Tibial artery (tissue), 4 donors: ENCODE measurements around the gene PRCP.

Source experiments
- DNase-seq, 2 donors: peaks; one replicate each; pipeline ENCODE4 v3.0.0-alpha.2; 2019
- H3K27ac ChIP-seq, 2 donors: fragments of 200-600 bp; sonication (generic) in 1 of 2; 1 replicate in 1 of 2; 2 replicates in 1 of 2; pipeline ENCODE4 v1.5.1; 2018 to 2019; ENCODE audit warnings: mild to moderate bottlenecking in 1 of 2
- H3K27me3 ChIP-seq, 2 donors: fragments of 200-600 bp; sonication (generic) in 1 of 2; one replicate each; pipeline versions ENCODE4 v1.5.1 to v1.6.0; 2016 to 2019
- H3K36me3 ChIP-seq, 3 donors: fragments of 200-600 bp; sonication (generic) in 2 of 3; one replicate each; pipeline ENCODE4 v1.5.1; 2016 to 2019; ENCODE audit warnings: mild to moderate bottlenecking in 2 of 3
- H3K4me1 ChIP-seq, 4 donors: fragments of 200-600 bp; sonication (generic) in 2 of 4; 1 replicate in 3 of 4; 2 replicates in 1 of 4; pipeline ENCODE4 v1.5.1; 2016 to 2019
- H3K4me3 ChIP-seq, 2 donors: fragments of 200-600 bp; sonication (generic) in 1 of 2; 1 replicate in 1 of 2; 2 replicates in 1 of 2; pipeline ENCODE4 v1.5.1; 2018 to 2019; ENCODE audit warnings: mild to moderate bottlenecking in 2 of 2
- H3K9me3 ChIP-seq, 3 donors: fragments of 200-600 bp; sonication (generic) in 1 of 3; one replicate each; pipeline ENCODE4 v1.5.1; 2016 to 2019
- intact Hi-C: fragments of 100-400 bp; cut with DNase I; formaldehyde crosslinking; loops from one replicate; pipeline ENCODE4 v1.15.0; 2023; ENCODE audit warnings: low total_unique reads
- TF ChIP-seq, protein P1 (sequence below), 2 experiments: fragments of 200-600 bp in 1 of 2; fragments of 450-650 bp in 1 of 2; IDR thresholded peaks; one replicate each; pipeline ENCODE4 v1.5.1; 2017 to 2019; ENCODE audit warnings: antibody characterized with exemption in 2 of 2, mild to moderate bottlenecking in 1 of 2, moderate library complexity in 1 of 2

PRCP gene

DNA sequence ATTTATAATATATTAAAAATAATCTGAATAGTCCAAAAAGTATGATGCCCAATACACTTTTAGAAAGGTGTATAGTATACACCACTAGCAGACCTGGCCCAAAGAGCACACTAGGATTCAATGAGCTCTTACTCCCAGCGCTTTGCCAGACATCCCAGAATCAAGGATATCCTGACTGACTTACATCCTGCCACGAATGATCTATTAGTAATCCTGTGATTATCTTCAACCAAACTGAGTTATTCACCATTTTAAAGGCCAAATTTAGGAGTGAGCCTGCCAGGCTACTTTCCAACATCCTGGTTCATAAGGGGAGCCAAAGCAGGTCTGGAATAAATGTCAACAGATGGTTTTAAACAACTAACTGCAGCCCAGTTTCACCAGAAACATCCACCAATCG, 105.7 kb downstream of the PRCP start:
- Histone ChIP-seq H3K36me3 (no peaks in the 10 kb centered on the region), H3K27ac (no peak overlapping the region), H3K4me3 (no peak overlapping the region), H3K27me3 (no peaks in the 10 kb centered on the region), H3K4me1 (no peaks in the 10 kb centered on the region), H3K9me3 (no peaks in the 10 kb centered on the region)
- no peak for DNase-seq
- intact Hi-C loops: no loop called here
- TF ChIP-seq, protein P1, sequence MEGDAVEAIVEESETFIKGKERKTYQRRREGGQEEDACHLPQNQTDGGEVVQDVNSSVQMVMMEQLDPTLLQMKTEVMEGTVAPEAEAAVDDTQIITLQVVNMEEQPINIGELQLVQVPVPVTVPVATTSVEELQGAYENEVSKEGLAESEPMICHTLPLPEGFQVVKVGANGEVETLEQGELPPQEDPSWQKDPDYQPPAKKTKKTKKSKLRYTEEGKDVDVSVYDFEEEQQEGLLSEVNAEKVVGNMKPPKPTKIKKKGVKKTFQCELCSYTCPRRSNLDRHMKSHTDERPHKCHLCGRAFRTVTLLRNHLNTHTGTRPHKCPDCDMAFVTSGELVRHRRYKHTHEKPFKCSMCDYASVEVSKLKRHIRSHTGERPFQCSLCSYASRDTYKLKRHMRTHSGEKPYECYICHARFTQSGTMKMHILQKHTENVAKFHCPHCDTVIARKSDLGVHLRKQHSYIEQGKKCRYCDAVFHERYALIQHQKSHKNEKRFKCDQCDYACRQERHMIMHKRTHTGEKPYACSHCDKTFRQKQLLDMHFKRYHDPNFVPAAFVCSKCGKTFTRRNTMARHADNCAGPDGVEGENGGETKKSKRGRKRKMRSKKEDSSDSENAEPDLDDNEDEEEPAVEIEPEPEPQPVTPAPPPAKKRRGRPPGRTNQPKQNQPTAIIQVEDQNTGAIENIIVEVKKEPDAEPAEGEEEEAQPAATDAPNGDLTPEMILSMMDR (IDR thresholded peaks at IDR 0.05): no peak

DNA sequence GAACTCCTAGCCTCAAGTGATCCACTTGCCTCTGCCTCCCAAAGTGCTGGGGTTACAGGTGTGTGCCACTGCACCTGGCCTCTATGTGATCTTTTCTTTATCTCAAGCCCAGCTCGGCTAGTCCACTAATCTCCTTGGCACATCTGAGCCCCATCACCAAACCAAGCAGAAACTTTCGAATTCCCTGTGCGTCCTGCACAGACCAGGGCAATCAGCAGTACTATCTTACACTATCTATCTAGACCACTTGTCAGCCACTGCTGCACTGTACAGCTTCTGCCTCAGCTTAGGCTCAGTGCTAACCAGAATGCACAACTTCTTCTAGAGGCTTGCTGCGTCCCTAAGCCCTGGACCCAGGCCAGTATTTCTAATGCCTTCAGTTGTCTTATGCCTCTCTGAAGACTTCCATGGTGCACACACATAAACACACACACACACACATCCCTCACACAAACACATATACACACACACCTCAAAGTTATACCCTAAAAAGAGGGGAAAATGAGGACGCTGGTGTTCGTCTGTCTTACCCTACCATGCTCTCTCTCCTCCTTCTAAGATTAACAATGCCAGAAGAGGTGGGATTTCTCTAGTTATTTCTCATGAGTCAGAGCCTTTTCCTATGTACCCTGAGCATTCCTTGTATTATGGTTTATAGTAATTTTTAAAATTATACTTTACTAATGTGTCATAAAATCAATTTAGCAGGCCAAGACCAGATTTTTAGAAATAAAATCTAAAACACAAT, 107.2 kb downstream of the PRCP start:
- no peaks in the 10 kb centered on the region for H3K4me1 ChIP-seq
- no peak for DNase-seq
- no peak overlapping the region for H3K4me3 ChIP-seq
- no peaks in the 10 kb centered on the region for H3K36me3 ChIP-seq
- no peak overlapping the region for H3K27ac ChIP-seq
- H3K9me3 ChIP-seq: no peaks in the 10 kb centered on the region
- TF ChIP-seq, protein P1 (IDR thresholded peaks at IDR 0.05): no peak
- no peaks in the 10 kb centered on the region for H3K27me3 ChIP-seq
- intact Hi-C loops: no loop called here

DNA sequence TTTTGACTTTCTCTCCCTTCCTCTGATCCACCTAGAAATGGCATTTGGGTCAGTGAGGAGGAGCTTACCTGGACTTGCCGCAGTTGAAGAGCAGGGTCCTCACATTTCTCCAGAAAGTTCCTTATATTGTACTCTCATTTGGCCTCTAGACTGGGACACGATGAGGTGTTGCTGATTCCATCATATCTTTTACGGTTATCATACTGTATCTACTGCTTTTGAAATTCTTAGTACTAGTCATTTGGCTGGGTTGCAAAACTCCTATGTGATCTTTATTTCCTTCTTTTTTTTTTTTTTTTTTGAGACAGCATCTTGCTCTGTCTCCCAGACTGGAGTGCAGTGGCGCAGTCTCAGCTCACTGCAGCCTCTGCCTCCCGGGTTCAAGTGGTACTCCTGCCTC, 107.9 kb downstream of the PRCP start:
- TF ChIP-seq, protein P1 (IDR thresholded peaks at IDR 0.05): no peak
- no peaks in the 10 kb centered on the region for H3K4me1 ChIP-seq
- H3K27ac ChIP-seq: no peak overlapping the region
- intact Hi-C loops: no loop called here
- H3K27me3 ChIP-seq: no peaks in the 10 kb centered on the region
- no peaks in the 10 kb centered on the region for H3K36me3 ChIP-seq
- no peak for DNase-seq
- H3K4me3 ChIP-seq: no peak overlapping the region
- H3K9me3 ChIP-seq: no peaks in the 10 kb centered on the region

DNA sequence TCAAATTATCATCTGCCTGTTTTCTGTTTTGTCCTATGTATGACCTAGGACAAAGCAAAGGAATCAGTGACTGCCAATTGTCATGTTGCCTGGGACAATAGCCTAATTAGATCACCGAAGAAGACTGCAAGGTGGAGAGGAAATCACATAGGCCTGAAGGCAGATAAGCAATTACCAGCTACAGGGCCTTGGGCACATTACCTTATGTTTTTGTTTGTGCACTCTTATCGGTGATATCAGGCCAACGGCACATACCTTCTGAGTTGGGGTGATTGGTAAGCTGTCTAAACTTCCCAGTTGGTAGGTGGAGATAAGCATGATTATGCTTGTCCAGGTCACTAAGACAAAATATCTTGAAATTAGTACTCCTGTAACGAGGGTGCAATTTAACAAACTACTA, 108.5 kb downstream of the PRCP start:
- Histone ChIP-seq H3K36me3 (no peaks in the 10 kb centered on the region), H3K4me3 (no peak overlapping the region), H3K27ac (no peak overlapping the region), H3K4me1 (no peaks in the 10 kb centered on the region), H3K27me3 (no peaks in the 10 kb centered on the region), H3K9me3 (no peaks in the 10 kb centered on the region)
- no peak for DNase-seq
- TF ChIP-seq, protein P1 (IDR thresholded peaks at IDR 0.05): no peak
- intact Hi-C loops: no loop called here

DNA sequence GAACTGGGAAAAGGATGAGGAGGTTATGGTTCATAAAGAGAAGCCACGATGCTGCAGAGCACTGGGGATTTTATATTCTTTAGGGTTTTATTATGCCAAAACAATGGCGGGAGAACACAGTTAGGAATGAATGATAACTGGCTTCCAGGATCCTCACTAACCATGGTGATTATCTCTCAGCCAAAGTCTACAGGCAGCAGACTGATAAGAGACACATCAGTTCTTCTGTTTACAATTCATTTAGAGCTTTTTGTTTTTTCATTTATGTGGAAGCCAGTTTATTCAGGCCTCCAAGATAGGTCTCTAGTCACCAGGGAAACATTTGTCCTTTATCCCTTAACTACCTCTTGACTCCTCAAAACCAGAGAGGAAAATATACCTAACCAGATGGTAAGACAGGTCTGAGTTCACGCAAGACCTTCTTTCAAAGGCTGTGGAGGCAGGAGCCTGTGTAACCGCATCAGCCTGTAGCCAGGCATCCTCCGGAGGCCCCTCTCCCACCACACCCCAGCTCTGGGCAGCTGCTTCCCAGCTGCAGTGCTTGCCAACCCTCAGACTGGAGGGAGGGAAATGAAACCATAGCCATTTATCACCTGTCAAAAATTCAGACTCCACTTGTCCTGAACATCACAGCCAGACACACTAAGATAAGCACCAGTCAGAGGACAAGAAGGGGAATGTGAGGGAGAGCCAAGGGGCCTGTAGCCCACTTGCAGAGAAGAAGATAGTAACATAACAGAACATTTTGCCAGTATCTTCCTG, 109.3 kb downstream of the PRCP start:
- TF ChIP-seq, protein P1 (IDR thresholded peaks at IDR 0.05): no peak
- no peak for DNase-seq
- H3K27ac ChIP-seq: no peak overlapping the region
- H3K4me3 ChIP-seq: no peak overlapping the region
- H3K4me1 ChIP-seq: no peaks in the 10 kb centered on the region
- no peaks in the 10 kb centered on the region for H3K36me3 ChIP-seq
- no peaks in the 10 kb centered on the region for H3K9me3 ChIP-seq
- no peaks in the 10 kb centered on the region for H3K27me3 ChIP-seq
- intact Hi-C loops: no loop called here
